NCI-H2196 treated with DMSO at 0.1 percent for 48 hours (cell line): ENCODE results near the gene GCLC.
"Not testable (repeated sequence)": the region's sequence is repeated elsewhere in the genome, so short reads cannot be mapped to it uniquely, and the experiment has no call there.

Source experiments
- DNase-seq: peaks from one replicate; lab custom pipeline; 2025; ENCODE audit not compliant: unreplicated experiment; lab: John Stamatoyannopoulos, UW

GCLC gene

GRCh38 chr6:53495506-53496499 is 49.1 kb downstream of the GCLC start:
- DNase-seq, result no peak

- DNase-seq, result no peak
Observed at GRCh38 chr6:53494076-53494475, 50.8 kb downstream of the GCLC start.

GRCh38 chr6:53493635-53494025 is 51.3 kb downstream of the GCLC start:
- DNase-seq, result no peak

- peak; percentile 47 for DNase-seq
Observed at GRCh38 chr6:53492860-53493634, 51.9 kb downstream of the GCLC start.

GRCh38 chr6:53487080-53487479 is 57.8 kb downstream of the GCLC start:
- DNase-seq, result no peak

- no peak for DNase-seq
Observed at GRCh38 chr6:53486679-53487078, 58.2 kb downstream of the GCLC start.

DNA sequence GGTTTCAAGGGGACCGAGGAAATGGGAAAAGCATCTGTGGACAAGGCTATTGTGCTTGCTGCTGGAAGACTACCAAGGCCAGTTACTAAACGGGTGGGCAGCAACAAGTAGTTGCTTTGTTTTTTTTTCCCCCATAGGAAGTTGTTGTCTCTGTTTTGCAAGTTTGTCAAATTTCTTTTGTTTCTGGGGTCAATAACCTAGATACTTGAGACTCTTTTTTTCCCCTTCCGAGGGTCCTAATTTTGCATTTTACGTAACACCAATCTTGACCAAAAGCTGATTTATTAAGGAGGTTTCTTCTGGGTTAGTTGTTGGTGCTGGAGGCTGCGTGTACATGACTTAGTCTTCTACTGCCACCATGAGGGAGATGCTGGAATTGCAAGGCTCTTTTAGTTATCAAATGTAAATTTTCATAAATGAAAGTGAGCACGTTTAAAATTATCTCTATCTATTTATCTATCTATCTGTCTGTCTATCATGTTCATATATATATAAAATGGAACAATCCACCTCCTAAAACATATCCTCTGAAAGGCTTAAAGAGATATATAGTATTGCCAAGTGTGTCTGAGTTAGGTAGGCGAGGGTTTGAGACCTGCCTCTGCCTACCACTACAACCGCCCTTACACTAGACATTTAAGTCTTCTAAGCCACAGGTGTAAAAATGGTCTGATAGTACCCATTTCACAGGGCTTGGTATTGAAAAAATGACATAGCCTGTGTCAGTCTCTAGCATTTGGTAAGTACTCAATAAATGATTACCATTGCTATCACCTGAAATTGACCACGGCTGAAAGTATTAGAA is 60.2 kb downstream of the GCLC start:
- DNase-seq, result peak; percentile 49

DNA sequence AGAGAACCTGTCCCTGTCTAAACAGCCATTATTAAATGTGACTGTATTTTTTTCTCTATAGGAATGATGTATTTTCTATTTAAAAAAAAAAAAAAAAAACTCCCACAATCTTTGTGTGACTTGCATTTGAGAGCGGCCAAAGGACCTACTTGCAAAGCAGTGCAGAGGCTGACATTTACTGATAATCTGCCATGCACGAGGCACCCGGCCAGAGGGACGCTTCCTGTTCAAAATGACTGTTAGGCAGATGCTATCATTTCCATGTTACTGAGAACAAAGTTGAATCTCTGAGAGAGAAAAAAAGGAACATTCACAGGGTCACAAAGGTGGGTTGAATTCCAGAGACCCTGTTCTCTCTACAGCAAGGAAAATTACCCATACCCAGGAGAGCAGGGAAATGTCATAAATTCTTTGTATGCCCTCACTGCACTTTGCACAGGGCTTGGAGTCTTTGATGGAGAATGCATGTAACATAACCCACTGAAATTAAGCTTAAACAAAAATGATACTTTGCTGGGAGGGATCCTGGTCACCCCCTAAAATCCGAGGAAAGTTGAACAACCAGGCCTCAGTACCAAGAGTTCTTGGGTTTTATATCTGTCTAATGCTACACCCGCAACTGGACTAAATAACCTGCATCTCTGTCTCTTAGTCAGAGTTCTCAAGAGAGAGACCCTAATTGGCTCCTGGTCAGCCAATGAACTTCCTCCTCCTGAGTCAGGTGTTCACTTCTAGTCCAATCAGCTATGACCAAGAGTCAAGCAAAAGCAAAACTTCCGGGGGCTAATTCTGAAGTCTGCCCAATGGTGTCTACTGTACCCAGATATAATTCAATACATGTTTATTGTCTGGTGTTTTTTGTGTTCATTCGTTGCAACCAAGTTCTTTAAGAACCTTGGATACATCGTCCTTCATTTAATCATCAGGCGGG is 61.2 kb downstream of the GCLC start:
- DNase-seq, result no peak

DNA sequence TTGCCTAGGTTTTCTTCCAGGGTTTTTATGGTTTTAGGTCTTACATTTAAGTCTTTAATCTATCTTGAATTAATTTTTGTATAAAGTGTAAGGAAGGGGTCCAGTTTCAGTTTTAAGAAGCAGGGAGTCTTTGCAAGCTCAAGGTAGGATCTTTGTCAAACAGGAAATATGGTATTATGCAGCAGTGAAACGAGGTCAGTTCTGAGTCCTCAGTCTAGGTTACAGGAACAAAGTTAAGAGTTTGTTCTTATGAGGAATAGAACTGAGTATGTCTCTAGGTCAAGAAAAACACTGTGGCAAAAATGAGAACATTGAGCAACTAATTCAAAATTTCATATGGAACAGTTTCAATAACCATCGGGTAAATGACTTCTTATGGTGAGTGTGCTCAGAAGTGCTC is 63.6 kb downstream of the GCLC start:
- DNase-seq, result no peak

DNA sequence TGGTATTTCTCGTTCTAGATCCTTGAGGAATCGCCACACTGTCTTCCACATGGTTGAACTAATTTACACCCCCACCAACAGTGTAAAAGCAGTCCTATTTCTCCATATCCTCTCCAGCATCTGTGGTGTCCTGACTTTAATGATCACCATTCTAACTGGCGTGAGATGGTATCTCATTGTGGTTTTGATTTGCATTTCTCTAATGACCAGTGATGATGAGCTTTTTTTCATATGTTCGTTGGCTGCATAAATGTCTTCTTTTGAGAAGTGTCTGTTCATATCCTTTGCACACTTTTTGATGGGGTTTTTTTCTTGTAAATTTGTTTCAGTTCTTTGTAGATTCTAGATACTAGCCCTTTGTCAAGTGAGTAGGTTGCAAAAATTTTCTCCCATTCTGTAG is 64.1 kb downstream of the GCLC start:
- DNase-seq, result not testable (repeated sequence)

DNA sequence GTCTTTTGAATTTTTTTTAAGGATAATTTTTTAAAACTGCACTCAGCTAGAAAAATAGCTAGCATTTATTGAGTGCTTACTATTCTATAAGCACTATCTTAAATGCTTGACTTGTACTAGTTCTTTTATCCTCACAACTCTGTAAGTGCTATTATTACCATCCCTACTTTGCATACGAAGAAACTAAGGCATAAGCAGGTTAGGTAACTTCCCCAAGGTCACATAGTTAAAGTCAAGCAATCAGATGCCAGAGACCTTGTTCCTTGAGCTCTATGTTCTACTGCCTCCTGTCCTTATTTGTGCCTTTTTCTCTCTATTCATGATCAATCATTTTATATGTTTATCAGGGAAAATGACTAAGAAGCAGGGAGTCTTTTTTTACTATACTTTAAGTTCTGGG is 65.0 kb downstream of the GCLC start:
- DNase-seq, result no peak

DNA sequence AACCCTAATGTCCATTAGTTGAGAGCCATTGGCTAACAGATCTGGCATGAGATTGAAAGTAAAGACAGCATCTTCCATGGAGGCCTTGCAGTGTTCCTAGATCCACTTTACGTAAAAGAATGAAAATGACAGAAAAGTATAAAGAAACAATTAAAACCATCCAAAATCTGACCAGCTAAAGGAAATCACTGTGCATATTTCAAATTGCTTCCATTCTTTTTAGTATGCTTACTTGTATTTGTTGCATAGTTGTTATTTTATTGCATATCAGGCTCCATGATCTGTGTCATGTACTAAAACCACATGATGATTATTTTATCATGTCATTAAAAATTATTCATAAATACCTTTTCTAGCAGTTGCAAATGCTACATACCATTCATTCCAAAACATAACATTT is 67.9 kb downstream of the GCLC start:
- DNase-seq, result no peak

DNA sequence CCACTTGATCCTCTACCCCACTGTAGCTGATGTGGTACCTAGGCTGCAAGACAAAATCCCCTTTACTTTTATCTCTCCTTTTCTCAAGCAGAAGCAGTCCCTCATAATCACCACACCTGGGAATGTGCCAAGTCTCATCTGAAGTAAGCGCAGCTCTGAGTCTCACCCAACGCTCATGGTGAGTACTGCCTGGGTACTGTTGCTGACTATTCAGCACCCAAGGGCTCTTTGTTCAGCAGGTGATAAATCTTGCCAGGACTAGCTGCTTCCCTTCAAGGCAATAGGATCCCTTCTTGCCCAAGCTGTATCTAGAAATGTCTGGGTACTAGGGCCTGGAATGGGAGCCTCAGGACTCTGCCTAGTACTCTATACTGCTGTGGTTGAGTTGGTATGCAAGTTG is 70.9 kb downstream of the GCLC start:
- DNase-seq, result no peak

DNA sequence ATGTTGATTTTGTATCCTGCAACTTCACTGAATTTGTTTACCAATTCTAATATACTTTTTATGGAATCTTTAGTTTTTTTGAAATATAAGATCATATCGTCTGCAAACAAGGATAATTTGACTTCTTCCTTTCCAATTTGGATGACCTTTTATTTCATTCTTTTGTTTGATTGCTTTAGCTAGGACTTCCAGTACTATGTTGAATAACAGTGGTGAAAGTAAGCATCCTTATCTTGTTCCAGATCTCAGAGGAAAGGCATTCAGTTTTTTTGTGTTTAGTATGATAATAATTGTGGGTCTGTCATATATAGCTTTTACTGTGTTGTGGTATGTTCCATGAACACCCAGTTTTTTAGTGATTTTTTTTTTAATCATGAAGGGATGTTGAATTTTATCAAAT is 75.7 kb downstream of the GCLC start:
- no peak for DNase-seq

DNA sequence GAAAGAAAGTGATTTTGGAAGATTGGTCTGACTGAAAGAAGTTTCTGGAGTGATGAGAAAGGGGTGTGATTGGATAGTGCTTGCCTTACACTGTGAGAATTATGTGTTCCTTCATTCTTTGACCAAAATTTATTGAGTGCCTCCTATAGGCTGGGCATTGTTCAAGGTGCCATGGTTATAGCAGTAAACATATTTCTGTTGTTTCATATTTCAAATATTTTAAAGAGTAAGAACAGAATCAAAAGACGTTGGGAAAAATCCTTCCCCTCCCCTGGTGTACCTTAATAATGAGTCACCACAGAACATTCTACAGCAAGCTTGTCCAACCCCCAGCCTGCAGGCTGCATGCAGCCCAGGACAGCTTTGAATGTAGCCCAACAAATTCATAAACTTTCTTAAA is 78.6 kb downstream of the GCLC start:
- DNase-seq, result no peak

DNA sequence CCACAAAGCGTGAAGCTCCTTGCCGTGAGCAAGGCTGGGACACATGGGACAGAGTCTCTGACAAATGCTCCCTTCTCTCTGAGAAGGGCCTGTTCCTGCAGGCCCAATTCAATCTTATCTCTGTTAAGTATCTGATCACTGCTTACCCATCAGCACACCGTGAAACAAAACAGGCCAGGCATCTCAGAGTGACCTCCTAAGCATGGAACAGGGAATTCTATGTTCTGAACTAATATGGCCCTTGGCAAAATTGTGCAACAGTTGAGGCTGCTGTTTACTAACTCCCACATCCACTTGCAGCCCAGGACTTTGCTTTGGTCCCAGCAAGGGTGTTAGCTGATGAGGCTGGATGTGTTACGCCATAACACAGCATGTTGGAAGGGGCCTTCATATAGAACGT is 79.2 kb downstream of the GCLC start:
- DNase-seq, result no peak

- no peak for DNase-seq
Observed at GRCh38 chr6:53464927-53465460, 79.9 kb downstream of the GCLC start.

GRCh38 chr6:53464483-53464882 is 80.4 kb downstream of the GCLC start:
- no peak for DNase-seq

DNA sequence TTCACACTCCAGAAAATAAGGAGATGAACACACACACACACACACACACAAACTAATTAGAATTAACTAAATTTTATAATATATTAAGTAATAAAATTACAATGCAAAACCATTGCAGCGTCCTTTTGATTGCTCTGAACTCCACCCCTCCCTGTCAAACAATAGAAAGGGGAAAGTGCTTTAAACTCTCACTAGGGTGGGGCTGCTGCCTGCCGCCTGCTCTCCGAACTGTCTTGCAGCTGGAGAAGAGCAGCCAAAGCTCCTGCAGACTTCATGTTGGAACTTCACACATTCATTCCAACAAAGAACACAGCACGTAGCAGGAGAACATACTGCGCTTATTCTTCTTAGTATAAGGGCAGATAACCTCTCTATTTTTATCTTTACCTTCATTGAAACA is 83.2 kb downstream of the GCLC start:
- no peak for DNase-seq
